ENCODE data around the gene HTRA1. TPM values are rescaled to one million over a fixed set of nuclear protein-coding genes. Genes with fewer than 3 reads are reported as not detected.
A peak's percentile ranks its signal among the peaks of the same experiment; 100 is the strongest.

HTRA1 gene
- total and polyA plus RNA-seq, 8 donors = 26.3 to 81.2 (median 55.3) TPM

DNA sequence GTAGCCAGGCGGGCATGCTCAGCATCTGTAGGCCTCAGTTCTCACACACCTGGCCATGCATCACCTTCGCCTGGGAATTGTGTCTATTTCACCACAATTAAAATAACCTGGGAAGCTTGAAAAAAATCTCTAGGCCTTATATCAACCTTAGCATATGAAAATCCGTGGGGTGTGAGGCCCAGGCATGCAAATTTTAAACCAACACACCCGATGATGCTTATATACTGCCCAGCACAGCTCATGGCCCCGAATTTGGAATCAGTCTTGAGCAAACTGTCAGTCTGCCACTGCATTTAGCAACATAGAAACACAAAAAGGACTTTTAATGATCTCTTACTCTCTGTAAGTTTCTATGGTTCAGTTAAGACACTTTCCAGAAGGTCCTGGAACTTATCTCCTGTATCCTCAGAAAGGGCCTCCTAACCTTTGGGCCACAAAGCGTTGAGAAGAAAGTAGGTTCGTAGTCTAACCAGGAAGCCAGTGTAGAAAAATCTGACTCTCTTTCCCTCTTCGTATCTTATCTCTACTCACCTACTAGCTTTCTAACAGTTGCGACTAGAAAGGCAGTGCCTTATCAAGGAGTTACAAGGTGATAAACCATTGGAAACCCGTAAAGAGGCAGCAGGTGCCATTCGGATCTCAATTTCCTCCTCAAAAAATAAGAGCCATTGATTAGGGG, 87.2 kb downstream of the HTRA1 start:
- 45 to 73% (median 60%) methylated on average over 11 of the region's 11 CpGs for WGBS, 5 donors
- DNase-seq = no peak
- intact Hi-C loops (cut with DNase I; ENCODE audit: low total_unique reads) = no loop called here
- Histone ChIP-seq H3K4me3 (no peak overlapping the region), H3K27ac (no peak overlapping the region), H3K4me1 (peaks cover 0 to 21% (median 6%) of the 10 kb centered on the region in 4 donors), H3K36me3 (no peaks in the 10 kb centered on the region), H3K9me3 (no peaks in the 10 kb centered on the region), H3K27me3 (peaks cover 0 to 6% (median 0%) of the 10 kb centered on the region in 3 donors)
- TF ChIP-seq, protein P1, sequence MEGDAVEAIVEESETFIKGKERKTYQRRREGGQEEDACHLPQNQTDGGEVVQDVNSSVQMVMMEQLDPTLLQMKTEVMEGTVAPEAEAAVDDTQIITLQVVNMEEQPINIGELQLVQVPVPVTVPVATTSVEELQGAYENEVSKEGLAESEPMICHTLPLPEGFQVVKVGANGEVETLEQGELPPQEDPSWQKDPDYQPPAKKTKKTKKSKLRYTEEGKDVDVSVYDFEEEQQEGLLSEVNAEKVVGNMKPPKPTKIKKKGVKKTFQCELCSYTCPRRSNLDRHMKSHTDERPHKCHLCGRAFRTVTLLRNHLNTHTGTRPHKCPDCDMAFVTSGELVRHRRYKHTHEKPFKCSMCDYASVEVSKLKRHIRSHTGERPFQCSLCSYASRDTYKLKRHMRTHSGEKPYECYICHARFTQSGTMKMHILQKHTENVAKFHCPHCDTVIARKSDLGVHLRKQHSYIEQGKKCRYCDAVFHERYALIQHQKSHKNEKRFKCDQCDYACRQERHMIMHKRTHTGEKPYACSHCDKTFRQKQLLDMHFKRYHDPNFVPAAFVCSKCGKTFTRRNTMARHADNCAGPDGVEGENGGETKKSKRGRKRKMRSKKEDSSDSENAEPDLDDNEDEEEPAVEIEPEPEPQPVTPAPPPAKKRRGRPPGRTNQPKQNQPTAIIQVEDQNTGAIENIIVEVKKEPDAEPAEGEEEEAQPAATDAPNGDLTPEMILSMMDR (IDR thresholded peaks at IDR 0.05) = no peak
- TF ChIP-seq POLR2AphosphoS5 (IDR thresholded peaks at IDR 0.05) = peak in 1 of 3 donors; percentile 24

GRCh38 chr10:122549636-122550035, 88.3 kb downstream of the HTRA1 start:
- intact Hi-C loops (cut with DNase I; ENCODE audit: low total_unique reads) = no loop called here
- no peaks in the 10 kb centered on the region for H3K9me3 ChIP-seq
- H3K4me3 ChIP-seq = no peak overlapping the region
- TF ChIP-seq POLR2AphosphoS5 (IDR thresholded peaks at IDR 0.05) (no peak), EP300 (IDR thresholded peaks at IDR 0.05) (no peak), POLR2A (IDR thresholded peaks at IDR 0.05) (no peak)
- TF ChIP-seq, protein P1 (IDR thresholded peaks at IDR 0.05) = no peak
- peaks cover 0 to 21% (median 6%) of the 10 kb centered on the region in 4 donors for H3K4me1 ChIP-seq
- H3K27ac ChIP-seq = no peak overlapping the region
- peaks cover 0 to 6% (median 0%) of the 10 kb centered on the region in 3 donors for H3K27me3 ChIP-seq
- 77 to 95% (median 81%) methylated on average over 2 of the region's 2 CpGs for WGBS, 5 donors
- H3K36me3 ChIP-seq = no peaks in the 10 kb centered on the region
- DNase-seq = no peak

DNA sequence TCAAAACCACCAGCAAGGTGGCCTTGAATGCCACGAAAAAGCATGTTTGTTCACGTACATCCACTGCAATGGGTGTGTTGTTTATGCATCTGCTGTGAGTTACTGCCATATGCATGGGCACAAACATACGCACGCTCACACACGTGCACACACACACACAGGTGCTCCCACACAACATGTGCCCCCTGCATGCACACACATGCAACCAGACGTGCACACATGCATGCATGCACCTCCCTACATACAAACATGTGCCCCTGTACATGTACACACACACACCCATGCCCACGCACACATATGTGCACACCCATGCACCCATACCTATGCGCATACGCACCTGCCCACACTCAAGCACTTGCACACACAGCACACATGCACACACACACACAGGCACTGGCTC, 89.1 kb downstream of the HTRA1 start:
- Histone ChIP-seq H3K36me3 (no peaks in the 10 kb centered on the region), H3K9me3 (no peaks in the 10 kb centered on the region), H3K27ac (no peak overlapping the region), H3K4me3 (no peak overlapping the region), H3K4me1 (peaks cover 0 to 21% (median 6%) of the 10 kb centered on the region in 4 donors), H3K27me3 (peaks cover 0 to 6% (median 0%) of the 10 kb centered on the region in 3 donors)
- TF ChIP-seq, protein P1 (IDR thresholded peaks at IDR 0.05) = no peak
- TF ChIP-seq POLR2A (IDR thresholded peaks at IDR 0.05) (no peak), POLR2AphosphoS5 (IDR thresholded peaks at IDR 0.05) (no peak), EP300 (IDR thresholded peaks at IDR 0.05) (no peak)
- 93 to 99% (median 97%) methylated on average over 9 of the region's 9 CpGs for WGBS, 5 donors
- intact Hi-C loops (cut with DNase I; ENCODE audit: low total_unique reads) = no loop called here
- DNase-seq = no peak

DNA sequence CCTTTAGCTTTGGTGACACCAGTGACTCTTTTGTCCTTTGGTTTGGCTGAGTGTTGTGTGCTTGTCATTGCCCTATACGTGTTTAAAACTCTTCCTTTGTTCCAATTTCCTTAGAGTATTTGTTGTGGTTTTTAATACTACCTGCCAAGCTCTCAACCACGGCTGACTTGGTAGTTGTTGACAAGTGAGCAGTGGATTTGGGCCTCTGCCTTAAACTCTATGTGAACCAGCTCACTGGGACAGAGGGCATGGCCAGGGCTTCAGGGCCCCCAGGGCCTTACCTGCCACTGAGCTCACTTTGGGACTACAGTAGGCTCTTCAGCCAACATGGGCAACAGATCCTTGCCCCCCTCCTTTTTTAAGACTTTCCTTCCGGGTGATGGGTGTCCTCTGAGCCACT, 89.6 kb downstream of the HTRA1 start:
- peak in 1 of 2 donors; percentile 39 for DNase-seq
- WGBS, 5 donors = 45 to 56% (median 52%) methylated on average over 3 of the region's 3 CpGs
- Histone ChIP-seq H3K4me1 (peaks cover 0 to 21% (median 6%) of the 10 kb centered on the region in 4 donors), H3K27ac (no peak overlapping the region), H3K9me3 (no peaks in the 10 kb centered on the region), H3K27me3 (peaks cover 0 to 8% (median 0%) of the 10 kb centered on the region in 3 donors), H3K4me3 (no peak overlapping the region), H3K36me3 (no peaks in the 10 kb centered on the region)
- no peak for TF ChIP-seq EP300 (IDR thresholded peaks at IDR 0.05)
- TF ChIP-seq POLR2AphosphoS5 (IDR thresholded peaks at IDR 0.05) = no peak
- no peak for TF ChIP-seq POLR2A (IDR thresholded peaks at IDR 0.05)
- TF ChIP-seq, protein P1 (IDR thresholded peaks at IDR 0.05) = no peak
- intact Hi-C loops (cut with DNase I; ENCODE audit: low total_unique reads) = no loop called here

Measured in stomach (tissue), 9 donors.